ENCODE results near the gene GJB2.

DNA sequence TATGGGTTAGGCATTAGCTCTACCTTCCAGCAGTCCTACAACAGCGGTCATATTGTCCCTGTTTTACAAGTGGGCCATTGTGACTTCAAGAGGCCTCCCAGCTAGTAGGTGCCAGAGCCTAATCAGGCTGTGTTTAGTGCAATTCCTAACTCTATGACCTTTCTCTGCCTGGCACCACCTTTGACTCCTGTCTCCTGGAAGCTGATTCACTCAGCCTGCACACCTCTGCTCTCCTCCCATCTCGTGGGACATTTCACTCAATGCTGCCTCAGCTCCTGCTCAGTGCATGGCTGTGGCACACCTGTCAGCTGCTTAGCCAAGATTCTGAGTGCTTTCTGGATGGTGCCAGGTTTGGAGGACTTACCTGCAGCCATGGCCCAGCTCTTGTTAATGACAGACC lies 48.9 kb upstream of the GJB2 start:
- TF ChIP-seq EZH2 (IDR thresholded peaks at IDR 0.05; ENCODE audit: insufficient read depth, low read length), result no peak
- TF ChIP-seq, protein P1, sequence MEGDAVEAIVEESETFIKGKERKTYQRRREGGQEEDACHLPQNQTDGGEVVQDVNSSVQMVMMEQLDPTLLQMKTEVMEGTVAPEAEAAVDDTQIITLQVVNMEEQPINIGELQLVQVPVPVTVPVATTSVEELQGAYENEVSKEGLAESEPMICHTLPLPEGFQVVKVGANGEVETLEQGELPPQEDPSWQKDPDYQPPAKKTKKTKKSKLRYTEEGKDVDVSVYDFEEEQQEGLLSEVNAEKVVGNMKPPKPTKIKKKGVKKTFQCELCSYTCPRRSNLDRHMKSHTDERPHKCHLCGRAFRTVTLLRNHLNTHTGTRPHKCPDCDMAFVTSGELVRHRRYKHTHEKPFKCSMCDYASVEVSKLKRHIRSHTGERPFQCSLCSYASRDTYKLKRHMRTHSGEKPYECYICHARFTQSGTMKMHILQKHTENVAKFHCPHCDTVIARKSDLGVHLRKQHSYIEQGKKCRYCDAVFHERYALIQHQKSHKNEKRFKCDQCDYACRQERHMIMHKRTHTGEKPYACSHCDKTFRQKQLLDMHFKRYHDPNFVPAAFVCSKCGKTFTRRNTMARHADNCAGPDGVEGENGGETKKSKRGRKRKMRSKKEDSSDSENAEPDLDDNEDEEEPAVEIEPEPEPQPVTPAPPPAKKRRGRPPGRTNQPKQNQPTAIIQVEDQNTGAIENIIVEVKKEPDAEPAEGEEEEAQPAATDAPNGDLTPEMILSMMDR (IDR thresholded peaks at IDR 0.05; ENCODE audit: insufficient read depth, low read depth, low read length), result no peak
